HCT116 (cell line): ENCODE data around the gene ITGA2B. TPM values are rescaled to one million over a fixed set of nuclear protein-coding genes. Genes with fewer than 3 reads are reported as not detected.
"Not testable (repeated sequence)": the region's sequence is repeated elsewhere in the genome, so short reads cannot be mapped to it uniquely, and the experiment has no call there.

Experiments
- ATAC-seq: fragments of 200-7000 bp; cut with Tn5 transposase; 2 replicates; pipeline ENCODE4 v1.9.1; 2020; ENCODE audit warnings: mild to moderate bottlenecking, moderate library complexity
- BruUV-seq: library from RNA; stranded (reverse); fragments of 400-500 nt; replicated peaks from 2 replicates; lab custom pipeline; 2021; lab: Mats Ljungman, UMichigan
- CTCF ChIA-PET: fragments of 300-600 bp; sonication (Branson Sonifier 250); formaldehyde crosslinking; loops from one replicate; lab custom pipeline; 2021; ENCODE audit warnings: antibody characterized with exemption; lab: Charles Lee
- POLR2A ChIA-PET: fragments of 300-600, 350-600 bp; sonication (Branson Sonifier 250); formaldehyde crosslinking; loops from one replicate; lab custom pipeline; 2021; ENCODE audit warnings: antibody characterized with exemption; lab: Charles Lee
- RAD21 ChIA-PET, 2 experiments: fragments of 300-600 bp; sonication (Branson Sonifier 250); formaldehyde crosslinking; loops; one replicate each; lab custom pipeline; 2023; ENCODE audit warnings: low total read pairs in 2 of 2; ENCODE audit not compliant: uncharacterized antibody in 2 of 2, unreplicated experiment in 2 of 2, low non-redundant PET in 1 of 2; lab: Charles Lee
- DNase-seq: peaks from one replicate; pipeline ENCODE4 v3.0.0-alpha.2; 2010; ENCODE audit warnings: low read depth, low spot score
- H2AFZ ChIP-seq: fragments of 200-600 bp; shearing (Covaris generic), sonication (generic); 2 replicates; pipeline ENCODE4 v1.6.1; 2017; ENCODE audit warnings: low read depth, mixed run types, mixed read lengths, antibody characterized with exemption, low read length; ENCODE audit not compliant: poor library complexity, severe bottlenecking
- H3K27ac ChIP-seq: 2 replicates; pipeline ENCODE4 v1.5.1; 2012; ENCODE audit warnings: low read depth, low read length
- H3K27me3 ChIP-seq: fragments of 200-600 bp; sonication (generic); 2 replicates; pipeline ENCODE4 v1.6.1; 2016; ENCODE audit warnings: mixed run types, low read length, mixed read lengths; ENCODE audit not compliant: insufficient read depth
- H3K36me3 ChIP-seq, 2 experiments: fragments of 200-500 bp in 1 of 2; fragments of 200-600 bp in 1 of 2; sonication (Bioruptor generic) in 1 of 2; sonication (generic) in 1 of 2; 2 replicates each; pipeline versions ENCODE4 v1.5.1 to v1.6.1; 2014 to 2016; ENCODE audit warnings: low read length in 2 of 2, inconsistent platforms in 1 of 2, mixed read lengths in 1 of 2, mixed run types in 1 of 2; ENCODE audit not compliant: insufficient read depth in 2 of 2, control insufficient read depth in 1 of 2
- H3K4me1 ChIP-seq, 2 experiments: fragments of 200-600 bp in 1 of 2; sonication (generic) in 1 of 2; 2 replicates each; pipeline versions ENCODE4 v1.5.1 to v1.6.1; 2012 to 2017; ENCODE audit warnings: low read length in 2 of 2, inconsistent platforms in 1 of 2, mild to moderate bottlenecking in 1 of 2, mixed read lengths in 1 of 2, mixed run types in 1 of 2, moderate library complexity in 1 of 2; ENCODE audit not compliant: insufficient read depth in 2 of 2, control insufficient read depth in 1 of 2
- H3K4me2 ChIP-seq: fragments of 200-600 bp; sonication (generic); 2 replicates; pipeline ENCODE4 v1.6.1; 2017; ENCODE audit warnings: mixed run types, low read length, mixed read lengths
- H3K4me3 ChIP-seq, 2 experiments: fragments of 200-600 bp in 1 of 2; sonication (generic) in 1 of 2; replicated peaks in 1 of 2; 2 replicates each; pipeline ENCODE4 v1.5.1; 2011 to 2016; ENCODE audit warnings: low read length in 2 of 2, control low read depth in 1 of 2, low read depth in 1 of 2, mild to moderate bottlenecking in 1 of 2, mixed read lengths in 1 of 2, mixed run types in 1 of 2
- H3K79me2 ChIP-seq: fragments of 200-600 bp; sonication (generic); 2 replicates; pipeline ENCODE4 v1.6.1; 2017; ENCODE audit warnings: mild to moderate bottlenecking, mixed run types, low read length, moderate library complexity, mixed read lengths; ENCODE audit not compliant: insufficient read depth
- H3K9ac ChIP-seq: fragments of 200-600 bp; sonication (generic); 2 replicates; pipeline ENCODE4 v1.6.1; 2016; ENCODE audit warnings: low read length, mixed read lengths
- H3K9me2 ChIP-seq: fragments of 200-600 bp; sonication (generic), shearing (Covaris generic); 2 replicates; pipeline ENCODE4 v1.6.1; 2017; ENCODE audit warnings: mixed run types, mild to moderate bottlenecking, moderate library complexity; ENCODE audit not compliant: insufficient read depth
- H3K9me3 ChIP-seq, 2 experiments: fragments of 200-500 bp in 1 of 2; fragments of 200-600 bp in 1 of 2; sonication (Bioruptor generic) in 1 of 2; sonication (generic) in 1 of 2; 2 replicates each; pipeline ENCODE4 v1.6.1; 2014 to 2017; ENCODE audit warnings: low read length in 2 of 2, mixed read lengths in 2 of 2, inconsistent platforms in 1 of 2, low read depth in 1 of 2, mild to moderate bottlenecking in 1 of 2, mixed run types in 1 of 2, moderate library complexity in 1 of 2; ENCODE audit not compliant: control insufficient read depth in 1 of 2, insufficient read depth in 1 of 2
- H4K20me1 ChIP-seq: fragments of 200-600 bp; sonication (generic), shearing (Covaris generic); 2 replicates; pipeline ENCODE4 v1.6.1; 2017; ENCODE audit warnings: mixed run types, mild to moderate bottlenecking, moderate library complexity; ENCODE audit not compliant: insufficient read depth
- CBX3 ChIP-seq: IDR thresholded peaks from 2 replicates; pipeline ENCODE4 v1.6.1; 2012; ENCODE audit warnings: low read depth
- CEBPB ChIP-seq: IDR thresholded peaks from 2 replicates; pipeline ENCODE4 v1.6.1; 2012; ENCODE audit warnings: low read depth
- EGR1 ChIP-seq: IDR thresholded peaks from 2 replicates; pipeline ENCODE4 v1.6.1; 2012; ENCODE audit warnings: low read depth
- ELF1 ChIP-seq: IDR thresholded peaks from 2 replicates; pipeline ENCODE4 v1.6.1; 2012; ENCODE audit warnings: low read depth, borderline replicate concordance
- JUND ChIP-seq: IDR thresholded peaks from 2 replicates; pipeline ENCODE4 v1.6.1; 2012
- RAD21 ChIP-seq: IDR thresholded peaks from 2 replicates; pipeline ENCODE4 v1.6.1; 2012; ENCODE audit warnings: low read depth, mild to moderate bottlenecking
- SIN3A ChIP-seq: IDR thresholded peaks from 2 replicates; pipeline ENCODE4 v1.6.1; 2012; ENCODE audit warnings: low read depth
- SP1 ChIP-seq: IDR thresholded peaks from 2 replicates; pipeline ENCODE4 v1.6.1; 2012; ENCODE audit warnings: low read depth
- ZFX ChIP-seq: fragments of 450-650 bp; IDR thresholded peaks from 2 replicates; pipeline ENCODE4 v1.6.1; 2017
- ZNF274 ChIP-seq: fragments of 200-500 bp; sonication (Bioruptor generic); IDR thresholded peaks from 2 replicates; pipeline ENCODE4 v1.6.1; 2014; ENCODE audit warnings: mild to moderate bottlenecking, low read depth, low read length, inconsistent platforms
- intact Hi-C: fragments of 100-400 bp; cut with micrococcal nuclease; formaldehyde crosslinking; loops from 2 replicates; pipeline ENCODE4 v1.10.0; 2022
- total RNA-seq: library from RNA; stranded (reverse); gene quantifications from one replicate; pipeline ENCODE4 v1.2.1, GENCODE V29; 2021; ENCODE audit not compliant: unreplicated experiment
- TF ChIP-seq, protein P1 (sequence below): IDR thresholded peaks from 2 replicates; pipeline ENCODE4 v1.6.1; 2012; ENCODE audit warnings: low read depth

ITGA2B gene
- total RNA-seq, 1 experiment from 2014 or later = 7.6 TPM

DNA sequence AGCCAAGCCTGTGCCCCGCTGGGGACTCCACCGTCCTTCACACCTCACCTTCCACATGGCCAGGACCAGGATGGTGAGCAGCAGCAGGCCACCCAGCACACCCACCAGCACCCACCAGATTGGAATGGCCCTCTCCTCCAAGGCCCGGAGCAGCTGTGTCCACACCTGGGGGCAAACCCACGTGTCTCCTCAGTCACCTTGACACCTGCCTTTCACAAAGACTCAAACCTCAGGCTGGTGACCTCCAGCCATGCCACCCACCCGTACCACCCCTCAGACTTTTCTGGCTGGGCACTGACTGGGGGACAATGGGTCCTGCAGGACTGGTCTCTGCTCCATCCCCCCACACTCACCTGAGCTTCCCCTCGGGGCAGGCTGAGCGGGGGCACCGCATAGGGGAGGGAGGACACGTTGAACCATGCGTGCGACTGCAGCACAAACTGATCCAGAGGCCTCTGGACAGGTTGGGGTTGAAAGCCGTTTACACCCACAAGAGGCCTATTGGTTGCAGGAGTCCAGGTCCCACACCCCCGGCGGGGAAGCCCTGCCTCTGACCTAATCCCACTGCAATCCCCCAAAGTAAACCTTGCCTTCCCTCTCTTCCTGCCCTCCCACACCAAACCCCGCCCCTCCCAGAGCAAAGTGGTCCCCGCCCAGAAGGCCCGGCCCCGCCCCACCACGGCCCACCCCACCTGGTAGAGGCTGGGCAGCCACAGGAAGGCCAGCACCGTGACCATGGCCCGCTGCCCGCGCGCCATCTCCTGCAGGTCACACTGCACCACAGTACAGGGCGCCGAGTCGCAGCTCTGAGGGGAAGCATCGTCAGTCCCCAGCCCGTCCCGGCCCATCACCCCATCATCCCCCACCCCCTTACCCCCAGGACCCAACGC is 14.9 kb downstream of the ITGA2B start (continued):
- TF ChIP-seq SP1 (no peak), CEBPB (no peak), SIN3A (no peak), ZNF274 (no peak)
- TF ChIP-seq, all 23 proteins: peak for 0

DNA sequence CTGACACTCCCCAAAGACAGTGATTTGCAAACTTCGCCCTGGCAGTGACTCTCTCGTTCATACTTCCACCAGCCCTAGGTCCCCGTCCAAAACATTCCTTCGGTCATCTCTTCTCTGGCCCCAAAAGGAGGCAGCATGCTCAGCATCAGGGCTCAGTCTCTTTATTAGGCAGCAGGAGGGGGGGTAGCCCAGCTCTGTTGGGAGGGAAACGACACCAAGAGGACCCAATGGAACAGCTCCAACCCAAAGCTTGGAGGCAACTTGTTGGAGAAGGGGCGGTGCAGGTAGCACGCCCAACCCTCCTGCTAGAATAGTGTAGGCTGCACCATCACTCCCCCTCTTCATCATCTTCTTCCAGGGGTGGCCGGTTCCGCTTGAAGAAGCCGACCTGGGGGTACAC is 17.4 kb downstream of the ITGA2B start:
- Histone ChIP-seq H3K4me1 (peaks cover 0 to 13% of the 10 kb centered on the region in 2 experiments; a peak in 3 of 4 replicates), H3K9me2 (no peaks in the 10 kb centered on the region), H3K36me3 (no peaks in the 10 kb centered on the region), H3K4me2 (no peak overlapping the region), H3K9ac (no peak overlapping the region), H2AFZ (no peak overlapping the region), H3K9me3 (no peaks in the 10 kb centered on the region), H4K20me1 (no peaks in the 10 kb centered on the region), H3K79me2 (no peaks in the 10 kb centered on the region), H3K27ac (no peak overlapping the region), H3K27me3 (no peaks in the 10 kb centered on the region), H3K4me3 (no peak overlapping the region)
- TF ChIP-seq JUND (no peak), ZFX (no peak), EGR1 (no peak), ELF1 (no peak), RAD21 (no peak), CBX3 (no peak)
- TF ChIP-seq, protein P1, sequence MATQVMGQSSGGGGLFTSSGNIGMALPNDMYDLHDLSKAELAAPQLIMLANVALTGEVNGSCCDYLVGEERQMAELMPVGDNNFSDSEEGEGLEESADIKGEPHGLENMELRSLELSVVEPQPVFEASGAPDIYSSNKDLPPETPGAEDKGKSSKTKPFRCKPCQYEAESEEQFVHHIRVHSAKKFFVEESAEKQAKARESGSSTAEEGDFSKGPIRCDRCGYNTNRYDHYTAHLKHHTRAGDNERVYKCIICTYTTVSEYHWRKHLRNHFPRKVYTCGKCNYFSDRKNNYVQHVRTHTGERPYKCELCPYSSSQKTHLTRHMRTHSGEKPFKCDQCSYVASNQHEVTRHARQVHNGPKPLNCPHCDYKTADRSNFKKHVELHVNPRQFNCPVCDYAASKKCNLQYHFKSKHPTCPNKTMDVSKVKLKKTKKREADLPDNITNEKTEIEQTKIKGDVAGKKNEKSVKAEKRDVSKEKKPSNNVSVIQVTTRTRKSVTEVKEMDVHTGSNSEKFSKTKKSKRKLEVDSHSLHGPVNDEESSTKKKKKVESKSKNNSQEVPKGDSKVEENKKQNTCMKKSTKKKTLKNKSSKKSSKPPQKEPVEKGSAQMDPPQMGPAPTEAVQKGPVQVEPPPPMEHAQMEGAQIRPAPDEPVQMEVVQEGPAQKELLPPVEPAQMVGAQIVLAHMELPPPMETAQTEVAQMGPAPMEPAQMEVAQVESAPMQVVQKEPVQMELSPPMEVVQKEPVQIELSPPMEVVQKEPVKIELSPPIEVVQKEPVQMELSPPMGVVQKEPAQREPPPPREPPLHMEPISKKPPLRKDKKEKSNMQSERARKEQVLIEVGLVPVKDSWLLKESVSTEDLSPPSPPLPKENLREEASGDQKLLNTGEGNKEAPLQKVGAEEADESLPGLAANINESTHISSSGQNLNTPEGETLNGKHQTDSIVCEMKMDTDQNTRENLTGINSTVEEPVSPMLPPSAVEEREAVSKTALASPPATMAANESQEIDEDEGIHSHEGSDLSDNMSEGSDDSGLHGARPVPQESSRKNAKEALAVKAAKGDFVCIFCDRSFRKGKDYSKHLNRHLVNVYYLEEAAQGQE = no peak
- DNase-seq = no peak
- CTCF ChIA-PET = interaction anchor here (1.2 kb wide), 1 partner anchor 9 kb away, joined by 3 read pairs; the partner anchor contains the start of gene FAM171A2
- RAD21 ChIA-PET = no interaction called here
- ATAC-seq = no peak
- no TSS peak for BruUV-seq
- intact Hi-C loops = no loop called here
- POLR2A ChIA-PET = interaction anchor here (1.4 kb wide), 1 partner anchor 13 kb away, joined by 4 read pairs; no protein-coding TSS in a partner anchor

DNA sequence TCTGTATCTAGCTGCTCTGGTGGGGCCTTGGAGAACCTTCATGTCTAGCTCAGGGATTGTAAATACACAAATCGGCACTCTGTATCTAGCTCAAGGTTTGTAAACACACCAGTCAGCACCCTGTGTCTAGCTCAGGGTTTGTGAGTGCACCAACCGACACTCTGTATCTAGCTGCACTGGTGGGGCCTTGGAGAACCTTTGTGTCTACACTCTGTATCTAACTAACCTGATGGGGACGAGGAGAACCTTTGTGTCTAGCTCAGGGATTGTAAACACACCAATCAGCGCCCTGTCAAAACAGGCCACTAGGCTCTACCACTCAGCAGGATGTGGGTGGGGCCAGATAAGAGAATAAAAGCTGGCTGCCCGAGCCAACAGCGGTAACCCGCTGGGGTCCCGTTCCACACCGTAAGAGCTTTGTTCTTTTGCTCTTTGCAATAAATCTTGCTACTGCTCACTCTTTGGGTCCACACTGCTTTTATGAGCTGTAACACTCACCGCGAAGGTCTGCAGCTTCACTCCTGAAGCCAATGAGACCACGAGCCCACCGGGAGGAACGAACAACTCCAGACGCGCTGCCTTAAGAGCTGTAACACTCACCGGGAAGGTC is 19.9 kb downstream of the ITGA2B start:
- H3K9ac ChIP-seq, H3K36me3 ChIP-seq, H3K79me2 ChIP-seq, POLR2A ChIA-PET, H3K4me3 ChIP-seq, BruUV-seq, H3K4me2 ChIP-seq, H3K9me3 ChIP-seq, RAD21 ChIA-PET, DNase-seq, H2AFZ ChIP-seq, H3K27me3 ChIP-seq, H3K9me2 ChIP-seq, CTCF ChIA-PET, ATAC-seq, H3K27ac ChIP-seq, H4K20me1 ChIP-seq: not testable (repeated sequence)
- intact Hi-C loops = loop anchor here (10.0 kb wide), 1 partner anchor 465 kb away; the partner anchor contains the start of gene MPP2
- peaks cover 0 to 13% of the 10 kb centered on the region in 2 experiments; a peak in 3 of 4 replicates for H3K4me1 ChIP-seq
